ENCODE results near the gene CYP2E1. TPM values are rescaled to one million over a fixed set of nuclear protein-coding genes. Genes with fewer than 3 reads are reported as not detected.
"Not testable (repeated sequence)": the region's sequence is repeated elsewhere in the genome, so short reads cannot be mapped to it uniquely, and the experiment has no call there.

The CYP2E1 gene
- polyA plus RNA-seq, 5 donors: 1.3 to 2.2 (median 2.0) TPM

GRCh38 chr10:133569801-133570200 is 42.6 kb downstream of the CYP2E1 start:
- DNase-seq: not testable (repeated sequence)

DNA sequence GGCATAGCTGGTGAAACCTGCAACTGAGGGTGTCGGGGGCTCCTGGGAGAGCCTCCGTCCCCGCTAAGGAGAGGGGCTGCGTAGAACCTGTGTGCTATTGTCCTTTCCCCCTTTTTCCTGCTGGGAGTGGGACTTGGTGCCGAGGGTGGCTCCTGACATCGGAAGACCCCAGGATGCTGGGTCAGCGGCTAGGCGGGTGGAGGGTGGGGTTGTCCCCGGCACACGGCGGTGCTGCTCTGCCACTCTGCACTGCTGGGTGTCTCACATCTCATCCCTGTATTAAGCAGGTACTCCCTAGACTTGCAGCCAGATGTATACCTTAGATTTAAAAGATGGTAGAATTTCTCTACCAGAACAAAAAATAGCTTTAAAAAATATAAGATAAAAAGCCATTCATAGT is 44.9 kb downstream of the CYP2E1 start:
- not testable (repeated sequence) for DNase-seq

DNA sequence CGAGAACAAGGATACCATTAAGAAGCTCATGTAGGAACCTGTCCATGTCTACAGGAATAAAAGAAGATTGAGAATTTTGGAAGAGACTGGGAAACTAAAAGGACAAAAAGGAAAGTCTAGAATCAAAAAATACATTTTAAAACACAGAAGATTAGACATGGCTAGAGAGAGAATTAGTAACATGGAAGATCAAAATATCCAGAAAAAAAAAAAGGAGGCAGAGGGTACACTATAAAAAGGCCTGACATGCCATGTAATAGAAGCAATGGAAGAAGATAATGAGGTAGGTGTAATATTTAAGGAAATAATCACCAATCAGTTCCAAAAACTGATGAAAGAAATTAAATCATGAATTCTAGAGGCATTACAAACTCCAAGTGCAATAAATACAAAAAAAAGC is 46.3 kb downstream of the CYP2E1 start:
- not testable (repeated sequence) for DNase-seq

DNA sequence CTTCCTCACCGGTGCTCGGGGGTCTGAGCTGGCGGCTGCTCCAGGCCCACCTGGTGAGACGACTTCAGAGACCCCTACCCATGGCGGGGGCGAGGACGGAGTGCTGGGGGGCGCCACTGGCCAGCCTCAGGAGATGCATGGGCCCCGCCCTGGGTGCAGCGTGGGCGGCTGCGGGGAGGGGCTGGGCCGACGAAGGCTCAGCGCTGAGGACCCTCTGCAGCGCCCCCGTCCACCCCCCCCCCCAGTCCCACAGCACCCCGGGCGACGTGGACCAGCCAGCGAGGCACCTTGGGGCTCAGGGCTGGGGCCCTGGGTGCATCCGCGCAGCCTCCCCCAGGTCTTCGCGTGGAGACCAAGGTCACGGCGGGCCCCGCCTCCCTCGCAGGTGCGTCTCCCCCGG is 49.9 kb downstream of the CYP2E1 start:
- DNase-seq: not testable (repeated sequence)

Other genes starting within 250 kb of the CYP2E1 start
- gene TUBGCP2, start 218.5 kb upstream of the CYP2E1 start, polyA plus RNA-seq (ENCODE audit: insufficient read depth in 1 of 5, insufficient read length in 5 of 5, low replicate concordance in 1 of 5): 10 to 100 TPM; 45.4 to 60.0 (median 54.9) TPM
- 10 to 100 TPM; 39.1 to 55.9 (median 41.4) TPM for gene ZNF511, start 218.4 kb upstream of the CYP2E1 start, polyA plus RNA-seq (ENCODE audit: insufficient read depth in 1 of 5, insufficient read length in 5 of 5, low replicate concordance in 1 of 5)
- under 1 TPM in 3 of 5 donors, not detected in 2; 0.29 to 0.31 (median 0.31) TPM for gene CALY, start 190.5 kb upstream of the CYP2E1 start, polyA plus RNA-seq (ENCODE audit: insufficient read depth in 1 of 5, insufficient read length in 5 of 5, low replicate concordance in 1 of 5)
- under 1 TPM in 4 of 5 donors, not detected in 1; 0.29 to 0.74 (median 0.61) TPM for gene PRAP1, start 180.0 kb upstream of the CYP2E1 start, polyA plus RNA-seq (ENCODE audit: insufficient read depth in 1 of 5, insufficient read length in 5 of 5, low replicate concordance in 1 of 5)
- 10 to 100 TPM in 2 of 5 donors, 1 to 10 TPM in 3; 6.7 to 13.9 (median 8.1) TPM for gene FUOM, start 169.3 kb upstream of the CYP2E1 start, polyA plus RNA-seq (ENCODE audit: insufficient read depth in 1 of 5, insufficient read length in 5 of 5, low replicate concordance in 1 of 5)
- 10 to 100 TPM; 66.9 to 92.0 (median 73.4) TPM for gene ECHS1, start 154.0 kb upstream of the CYP2E1 start, polyA plus RNA-seq (ENCODE audit: insufficient read depth in 1 of 5, insufficient read length in 5 of 5, low replicate concordance in 1 of 5)
- 1 to 10 TPM; 3.7 to 8.5 (median 5.7) TPM for gene PAOX, start 148.1 kb upstream of the CYP2E1 start, polyA plus RNA-seq (ENCODE audit: insufficient read depth in 1 of 5, insufficient read length in 5 of 5, low replicate concordance in 1 of 5)
- gene MTG1, start 133.2 kb upstream of the CYP2E1 start, polyA plus RNA-seq (ENCODE audit: insufficient read depth in 1 of 5, insufficient read length in 5 of 5, low replicate concordance in 1 of 5): 10 to 100 TPM; 51.1 to 71.4 (median 62.9) TPM
- 1 to 10 TPM; 2.6 to 6.6 (median 3.1) TPM for gene SPRN, start 102.7 kb upstream of the CYP2E1 start, polyA plus RNA-seq (ENCODE audit: insufficient read depth in 1 of 5, insufficient read length in 5 of 5, low replicate concordance in 1 of 5)
- 1 to 10 TPM; 1.3 to 3.5 (median 2.3) TPM for gene SCART1, start 73.4 kb upstream of the CYP2E1 start, polyA plus RNA-seq (ENCODE audit: insufficient read depth in 1 of 5, insufficient read length in 5 of 5, low replicate concordance in 1 of 5)
- under 1 TPM in 4 of 5 donors, not detected in 1; 0.09 to 0.28 (median 0.20) TPM for gene SYCE1, start 38.2 kb downstream of the CYP2E1 start, polyA plus RNA-seq (ENCODE audit: insufficient read depth in 1 of 5, insufficient read length in 5 of 5, low replicate concordance in 1 of 5)
- not detected for gene FRG2B, start 99.4 kb downstream of the CYP2E1 start, polyA plus RNA-seq (ENCODE audit: insufficient read depth in 1 of 5, insufficient read length in 5 of 5, low replicate concordance in 1 of 5)

Data from right lung (tissue), 5 donors.